Fibroblast of skin of abdomen (primary cell): ENCODE measurements around the gene KHDC4.

Source experiments
- DNase-seq: peaks from one replicate; pipeline ENCODE4 v3.0.0-alpha.2; 2013

KHDC4 gene

GRCh38 chr1:155969377-155969791, 35.2 kb upstream of the KHDC4 start:
- DNase-seq = no peak

- DNase-seq = peak; percentile 81
These were observed 34.5 kb upstream of the KHDC4 start for GRCh38 chr1:155968670-155969069.

GRCh38 chr1:155968051-155968400, 33.8 kb upstream of the KHDC4 start:
- no peak for DNase-seq

GRCh38 chr1:155967341-155968050, 33.3 kb upstream of the KHDC4 start:
- DNase-seq = no peak

- DNase-seq = no peak
These were observed 32.5 kb upstream of the KHDC4 start for GRCh38 chr1:155966750-155967149.

- DNase-seq = no peak
These were observed 31.9 kb upstream of the KHDC4 start for GRCh38 chr1:155966135-155966534.

GRCh38 chr1:155964193-155964592, 30.0 kb upstream of the KHDC4 start:
- no peak for DNase-seq

- no peak for DNase-seq
These were observed 28.5 kb upstream of the KHDC4 start for GRCh38 chr1:155962599-155963211.

GRCh38 chr1:155961937-155962336, 27.7 kb upstream of the KHDC4 start:
- DNase-seq = peak; percentile 84

GRCh38 chr1:155960081-155960745, 26.0 kb upstream of the KHDC4 start:
- no peak for DNase-seq

GRCh38 chr1:155957411-155957915, 23.2 kb upstream of the KHDC4 start:
- DNase-seq = no peak

GRCh38 chr1:155954645-155955044, 20.4 kb upstream of the KHDC4 start:
- DNase-seq = no peak

GRCh38 chr1:155952505-155952890, 18.3 kb upstream of the KHDC4 start:
- DNase-seq = no peak

- no peak for DNase-seq
These were observed 17.7 kb upstream of the KHDC4 start for GRCh38 chr1:155951753-155952504.

- DNase-seq = no peak
These were observed 16.6 kb upstream of the KHDC4 start for GRCh38 chr1:155950829-155951228.

GRCh38 chr1:155947741-155948140, 13.5 kb upstream of the KHDC4 start:
- no peak for DNase-seq

- no peak for DNase-seq
These were observed 13.1 kb upstream of the KHDC4 start for GRCh38 chr1:155947292-155947691.

- no peak for DNase-seq
These were observed 12.5 kb upstream of the KHDC4 start for GRCh38 chr1:155946633-155947219.

- DNase-seq = no peak
These were observed 10.2 kb upstream of the KHDC4 start for GRCh38 chr1:155944444-155944799.

GRCh38 chr1:155942578-155943141, 8.4 kb upstream of the KHDC4 start:
- DNase-seq = peak; percentile 21

GRCh38 chr1:155941845-155942531, 7.8 kb upstream of the KHDC4 start:
- DNase-seq = no peak
